Fibroblast of lung (primary cell): ENCODE data around the gene PRKAG2. TPM values are rescaled to one million over a fixed set of nuclear protein-coding genes. Genes with fewer than 3 reads are reported as not detected.

Experiments
- DNase-seq, 2 donors: peaks; one replicate each; pipeline versions ENCODE4 v3.0.0 to v3.0.0-alpha.2; 2010; ENCODE audit warnings: low read depth in 2 of 2
- H2AFZ ChIP-seq: 2 replicates; pipeline ENCODE4 v1.5.1; 2012; ENCODE audit warnings: low read length, control low read depth, inconsistent platforms
- H3K27ac ChIP-seq: 2 replicates; pipeline ENCODE4 v1.5.1; 2011; ENCODE audit warnings: low read length, control low read depth; ENCODE audit not compliant: insufficient read depth
- H3K27me3 ChIP-seq: 2 replicates; pipeline ENCODE4 v1.5.1; 2011; ENCODE audit warnings: mild to moderate bottlenecking, low read length; ENCODE audit not compliant: control insufficient read depth, insufficient read depth
- H3K36me3 ChIP-seq: 2 replicates; pipeline ENCODE4 v1.5.1; 2011; ENCODE audit warnings: low read length; ENCODE audit not compliant: control insufficient read depth, insufficient read depth
- H3K4me1 ChIP-seq: 2 replicates; pipeline ENCODE4 v1.5.1; 2011; ENCODE audit warnings: low read length; ENCODE audit not compliant: control insufficient read depth, insufficient read depth; ENCODE audit errors: extremely low read depth
- H3K4me2 ChIP-seq: 2 replicates; pipeline ENCODE4 v1.5.1; 2011; ENCODE audit warnings: low read length, control low read depth; ENCODE audit not compliant: insufficient read depth; ENCODE audit errors: extremely low read depth
- H3K4me3 ChIP-seq, 4 experiments: fragments of 200-600 bp in 1 of 4; sonication (generic) in 1 of 4; replicated peaks in 1 of 4; 2 replicates each; pipeline ENCODE4 v1.5.1; 2011 to 2016; ENCODE audit warnings: low read length in 4 of 4, low read depth in 3 of 4, mild to moderate bottlenecking in 3 of 4, control low read depth in 2 of 4, inconsistent platforms in 1 of 4, mixed read lengths in 1 of 4; ENCODE audit not compliant: insufficient read depth in 1 of 4; ENCODE audit errors: control extremely low read depth in 1 of 4
- H3K79me2 ChIP-seq: 2 replicates; pipeline ENCODE4 v1.5.1; 2012; ENCODE audit warnings: mild to moderate bottlenecking, low read length, inconsistent platforms; ENCODE audit not compliant: control insufficient read depth, insufficient read depth
- H3K9ac ChIP-seq: 2 replicates; pipeline ENCODE4 v1.5.1; 2011; ENCODE audit warnings: mild to moderate bottlenecking, low read length, control low read depth; ENCODE audit not compliant: insufficient read depth
- H3K9me3 ChIP-seq: 2 replicates; pipeline ENCODE4 v1.5.1; 2012; ENCODE audit warnings: low read depth, low read length; ENCODE audit not compliant: control insufficient read depth, insufficient read depth
- H4K20me1 ChIP-seq: 2 replicates; pipeline ENCODE4 v1.5.1; 2011; ENCODE audit warnings: low read length; ENCODE audit not compliant: control insufficient read depth, insufficient read depth; ENCODE audit errors: extremely low read depth
- EZH2 ChIP-seq: IDR thresholded peaks from 2 replicates; pipeline ENCODE4 v1.5.1; 2012; ENCODE audit warnings: low read length, control low read depth, mild to moderate bottlenecking; ENCODE audit errors: missing control alignments
- polyA plus RNA-seq, 2 donors: library from polyadenylated mRNA; depleted of rRNA in 1 of 2; stranded (reverse) in 1 of 2; unstranded in 1 of 2; fragments of >200 nt; gene quantifications; 2 replicates each; pipeline ENCODE4 v1.2.1, GENCODE V29; 2011 to 2012; ENCODE audit warnings: missing spikeins in 1 of 2
- total RNA-seq: library from RNA; depleted of rRNA; stranded (reverse); fragments of >200 nt; gene quantifications from 2 replicates; pipeline ENCODE4 v1.2.1, GENCODE V29; 2014
- TF ChIP-seq, protein P1 (sequence below), 2 donors: IDR thresholded peaks in 1 of 2; conservative IDR thresholded peaks in 1 of 2; 1 replicate in 1 of 2; 2 replicates in 1 of 2; pipeline ENCODE4 v1.5.1; 2011 to 2012; ENCODE audit warnings: low read length in 2 of 2, control low read depth in 1 of 2, inconsistent platforms in 1 of 2, low read depth in 1 of 2, mild to moderate bottlenecking in 1 of 2

The PRKAG2 gene
- total and polyA plus RNA-seq, 2 donors (not counting 1 experiment from before 2014, with no cell fraction given): 11.9 to 56.7 TPM

DNA sequence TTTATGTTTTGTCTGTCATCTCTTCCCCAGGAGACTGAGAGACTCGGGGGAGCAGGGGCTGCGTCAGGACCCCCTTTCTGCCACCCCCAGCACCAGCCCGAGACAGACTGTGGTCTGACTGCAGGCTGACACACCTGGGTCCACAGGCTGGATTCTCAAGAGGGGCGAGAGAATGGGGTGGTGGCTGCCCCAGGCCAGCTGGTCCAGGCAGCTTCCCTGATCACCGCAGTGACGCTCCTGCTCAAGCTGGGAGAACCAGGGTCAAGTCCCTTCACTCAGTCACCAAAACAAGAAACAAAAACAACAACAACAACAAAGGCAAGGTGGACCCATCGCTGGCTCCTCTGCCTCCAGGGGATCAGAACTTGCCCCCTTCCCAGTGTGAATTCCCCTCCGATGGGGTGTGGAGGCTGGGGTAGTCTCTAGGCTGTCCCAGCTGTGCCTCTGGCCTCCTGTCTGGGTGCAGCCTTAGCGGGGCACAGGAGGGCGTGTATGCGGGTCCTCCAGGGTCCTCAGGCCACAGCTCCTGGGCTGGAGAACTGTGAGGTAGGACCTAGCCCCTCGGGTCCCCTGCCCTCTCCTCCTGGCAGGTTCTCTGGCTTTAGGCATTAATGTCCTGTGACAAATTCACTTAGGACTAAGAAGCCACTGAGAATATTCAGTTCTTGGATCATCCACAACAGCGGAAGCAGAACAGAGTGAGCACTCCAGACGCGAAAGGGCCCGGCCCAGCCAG lies 40.6 kb downstream of the PRKAG2 start:
- Histone ChIP-seq H3K9ac (no peak overlapping the region), H3K27me3 (peaks cover 2% of the 10 kb centered on the region), H3K9me3 (no peaks in the 10 kb centered on the region), H3K36me3 (no peaks in the 10 kb centered on the region), H3K27ac (no peak overlapping the region), H3K4me1 (no peaks in the 10 kb centered on the region), H2AFZ (no peak overlapping the region), H4K20me1 (no peaks in the 10 kb centered on the region), H3K79me2 (no peaks in the 10 kb centered on the region), H3K4me3 (no peak overlapping the region), H3K4me2 (no peak overlapping the region)
- no peak for DNase-seq
- TF ChIP-seq, protein P1, sequence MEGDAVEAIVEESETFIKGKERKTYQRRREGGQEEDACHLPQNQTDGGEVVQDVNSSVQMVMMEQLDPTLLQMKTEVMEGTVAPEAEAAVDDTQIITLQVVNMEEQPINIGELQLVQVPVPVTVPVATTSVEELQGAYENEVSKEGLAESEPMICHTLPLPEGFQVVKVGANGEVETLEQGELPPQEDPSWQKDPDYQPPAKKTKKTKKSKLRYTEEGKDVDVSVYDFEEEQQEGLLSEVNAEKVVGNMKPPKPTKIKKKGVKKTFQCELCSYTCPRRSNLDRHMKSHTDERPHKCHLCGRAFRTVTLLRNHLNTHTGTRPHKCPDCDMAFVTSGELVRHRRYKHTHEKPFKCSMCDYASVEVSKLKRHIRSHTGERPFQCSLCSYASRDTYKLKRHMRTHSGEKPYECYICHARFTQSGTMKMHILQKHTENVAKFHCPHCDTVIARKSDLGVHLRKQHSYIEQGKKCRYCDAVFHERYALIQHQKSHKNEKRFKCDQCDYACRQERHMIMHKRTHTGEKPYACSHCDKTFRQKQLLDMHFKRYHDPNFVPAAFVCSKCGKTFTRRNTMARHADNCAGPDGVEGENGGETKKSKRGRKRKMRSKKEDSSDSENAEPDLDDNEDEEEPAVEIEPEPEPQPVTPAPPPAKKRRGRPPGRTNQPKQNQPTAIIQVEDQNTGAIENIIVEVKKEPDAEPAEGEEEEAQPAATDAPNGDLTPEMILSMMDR (conservative IDR thresholded peaks at IDR 0.05 in 1 of 2, IDR thresholded peaks at IDR 0.05 in 1 of 2; ENCODE audit: low read depth in 1 of 2, low read length in 2 of 2): no peak
- TF ChIP-seq EZH2: no peak

DNA sequence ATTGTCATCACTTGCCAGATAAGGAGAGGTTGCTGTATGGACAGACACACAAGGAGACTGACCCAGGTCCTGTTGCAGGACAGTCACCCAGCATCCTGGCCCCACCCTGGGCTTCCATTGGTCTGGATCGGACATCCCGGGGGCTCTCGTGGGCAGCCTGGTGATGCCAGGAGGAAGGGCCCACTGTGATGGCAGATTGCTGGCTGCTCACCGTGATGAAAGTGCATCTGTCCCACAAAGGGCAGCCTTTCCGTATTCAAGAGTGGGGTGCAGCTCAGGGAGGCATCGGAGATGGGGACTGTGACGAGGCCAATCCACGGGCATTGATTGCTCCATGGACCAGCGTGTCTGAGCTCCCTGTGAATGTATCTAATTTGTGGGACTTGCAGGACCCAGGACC lies 41.3 kb downstream of the PRKAG2 start:
- H3K4me3 ChIP-seq: no peak overlapping the region
- no peak overlapping the region for H3K27ac ChIP-seq
- H3K4me2 ChIP-seq: no peak overlapping the region
- DNase-seq: no peak
- no peak overlapping the region for H3K9ac ChIP-seq
- H3K36me3 ChIP-seq: no peaks in the 10 kb centered on the region
- H3K27me3 ChIP-seq: peaks cover 2% of the 10 kb centered on the region
- H3K79me2 ChIP-seq: no peaks in the 10 kb centered on the region
- H3K9me3 ChIP-seq: no peaks in the 10 kb centered on the region
- no peaks in the 10 kb centered on the region for H4K20me1 ChIP-seq
- no peak overlapping the region for H2AFZ ChIP-seq
- no peaks in the 10 kb centered on the region for H3K4me1 ChIP-seq
- TF ChIP-seq, protein P1 (conservative IDR thresholded peaks at IDR 0.05 in 1 of 2, IDR thresholded peaks at IDR 0.05 in 1 of 2; ENCODE audit: low read depth in 1 of 2, low read length in 2 of 2): no peak
- no peak for TF ChIP-seq EZH2

DNA sequence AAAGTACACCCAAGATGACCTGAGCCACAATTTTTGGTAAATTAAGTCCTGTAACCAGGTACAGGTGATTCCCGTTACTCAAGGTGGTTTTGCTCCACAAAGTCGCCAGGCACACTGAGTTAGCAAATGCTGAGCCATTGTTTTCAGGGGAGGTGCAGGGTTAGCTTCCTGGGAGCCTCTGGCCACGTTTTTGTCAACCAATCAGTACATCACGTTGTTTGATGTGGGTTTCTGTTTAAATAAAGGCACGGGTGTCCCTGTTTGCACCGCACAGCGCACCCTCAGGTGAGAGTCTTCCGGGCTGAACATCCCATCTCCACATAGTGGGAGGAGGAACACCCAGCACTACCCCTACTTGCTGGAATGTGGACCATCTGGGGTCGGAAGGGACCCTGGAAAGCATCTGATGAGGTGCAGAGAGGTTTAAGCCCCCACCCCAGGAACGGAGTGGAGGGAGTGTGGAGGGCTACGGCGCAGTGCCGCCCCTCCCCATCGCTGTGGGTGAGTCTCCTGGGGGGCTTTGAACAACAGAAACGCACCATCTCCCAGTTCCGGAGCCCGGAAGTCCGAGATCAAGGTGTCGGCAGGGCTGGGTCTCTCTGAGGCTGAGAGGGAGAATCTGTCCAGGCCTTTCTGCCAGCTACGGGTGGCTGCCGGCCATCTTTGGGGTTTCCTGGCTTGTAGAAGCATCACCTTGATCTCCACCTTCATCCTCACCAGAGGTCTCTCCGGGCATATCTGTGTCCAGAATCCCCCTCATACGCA lies 42.5 kb downstream of the PRKAG2 start:
- Histone ChIP-seq H3K27me3 (peaks cover 2% of the 10 kb centered on the region), H3K4me1 (no peaks in the 10 kb centered on the region), H3K9me3 (no peaks in the 10 kb centered on the region), H3K4me3 (no peak overlapping the region), H3K9ac (no peak overlapping the region), H3K27ac (no peak overlapping the region), H2AFZ (no peak overlapping the region), H3K36me3 (no peaks in the 10 kb centered on the region), H4K20me1 (no peaks in the 10 kb centered on the region), H3K79me2 (no peaks in the 10 kb centered on the region), H3K4me2 (no peak overlapping the region)
- DNase-seq: no peak
- TF ChIP-seq, protein P1 (conservative IDR thresholded peaks at IDR 0.05 in 1 of 2, IDR thresholded peaks at IDR 0.05 in 1 of 2; ENCODE audit: low read depth in 1 of 2, low read length in 2 of 2): no peak
- no peak for TF ChIP-seq EZH2
